Activated T-helper 2 cell treated with anti-CD3 and anti-CD28 coated beads, Interferon-gamma antibody, Interleukin-2, Interleukin-4, amounts not matched to agents 10 μg/mL and 5 μg/mL and 100 μg/mL, durations not matched to agents 14 hours and 24 hours and 36 hours (primary cell): ENCODE measurements around the gene CHMP6. TPM values are rescaled to one million over a fixed set of nuclear protein-coding genes. Genes with fewer than 3 reads are reported as not detected.

Experiments
- DNase-seq: peaks from one replicate; pipeline ENCODE4 v3.0.0; 2021; ENCODE audit warnings: low spot score
- H3K27ac Mint-ChIP-seq: one replicate; pipeline ENCODE4 v1.8.0; 2021; ENCODE audit warnings: mixed read lengths
- H3K27me3 Mint-ChIP-seq: one replicate; pipeline ENCODE4 v1.8.0; 2021; ENCODE audit warnings: low read depth, mixed read lengths
- H3K36me3 Mint-ChIP-seq: one replicate; pipeline ENCODE4 v1.8.0; 2021; ENCODE audit warnings: low read depth, mixed read lengths
- H3K4me1 Mint-ChIP-seq: one replicate; pipeline ENCODE4 v1.8.0; 2021; ENCODE audit warnings: low read depth, mixed read lengths
- H3K4me3 Mint-ChIP-seq: one replicate; pipeline ENCODE4 v1.8.0; 2021; ENCODE audit warnings: low read depth, mild to moderate bottlenecking, moderate library complexity, mixed read lengths
- H3K9me3 Mint-ChIP-seq: one replicate; pipeline ENCODE4 v1.8.0; 2021; ENCODE audit warnings: mixed read lengths
- intact Hi-C: fragments of 100-400 bp; cut with micrococcal nuclease; formaldehyde crosslinking; loops from one replicate; pipeline ENCODE4 v1.15.1; 2023
- total RNA-seq: library from RNA; stranded (reverse); gene quantifications from 2 replicates; pipeline ENCODE4 v1.2.3, GENCODE V29; 2022

Gene CHMP6
- total RNA-seq = 29.5 and 36.9 TPM in 2 replicates

- Mint-ChIP-seq H3K4me1 (peaks cover 10% of the 10 kb centered on the region), H3K4me3 (peak within 1 kb of the TSS; percentile 82)
- intact Hi-C loops = no loop called here
Observed at GRCh38 chr17:80991645-80992076, at the start of gene CHMP6. Gene CHMP6, plus strand, starts transcription at chr17:80991841. Its CDS starts 78 bp downstream, at chr17:80991919.

GRCh38 chr17:80942423-80943345 lies 49.0 kb upstream of the CHMP6 start:
- Mint-ChIP-seq H3K27ac (no peak overlapping the region), H3K27me3 (no peaks in the 10 kb centered on the region), H3K36me3 (peaks cover 61% of the 10 kb centered on the region), H3K4me3 (no peak overlapping the region), H3K4me1 (peaks cover 21% of the 10 kb centered on the region), H3K9me3 (no peaks in the 10 kb centered on the region)
- DNase-seq = no peak
- intact Hi-C loops = no loop called here

More at GRCh38 chr17:80991645-80992076, at the start of gene CHMP6:
- peak; percentile 70 for DNase-seq
- Mint-ChIP-seq H3K27me3 (no peaks in the 10 kb centered on the region), H3K9me3 (no peaks in the 10 kb centered on the region), H3K36me3 (peaks cover 13% of the 10 kb centered on the region), H3K27ac (peak within 1 kb of the TSS; percentile 55)

- peaks cover 12% of the 10 kb centered on the region for H3K4me1 Mint-ChIP-seq
- peaks cover 57% of the 10 kb centered on the region for H3K36me3 Mint-ChIP-seq
- H3K4me3 Mint-ChIP-seq = no peak overlapping the region
- no peak overlapping the region for H3K27ac Mint-ChIP-seq
- DNase-seq = no peak
- no peaks in the 10 kb centered on the region for H3K9me3 Mint-ChIP-seq
- intact Hi-C loops = no loop called here
- no peaks in the 10 kb centered on the region for H3K27me3 Mint-ChIP-seq
Observed at GRCh38 chr17:80943346-80944145, 48.1 kb upstream of the CHMP6 start.

GRCh38 chr17:80944326-80944725 lies 47.3 kb upstream of the CHMP6 start:
- Mint-ChIP-seq H3K36me3 (peaks cover 53% of the 10 kb centered on the region), H3K4me3 (no peak overlapping the region), H3K27ac (no peak overlapping the region), H3K27me3 (no peaks in the 10 kb centered on the region), H3K9me3 (no peaks in the 10 kb centered on the region), H3K4me1 (peaks cover 5% of the 10 kb centered on the region)
- DNase-seq = no peak
- intact Hi-C loops = no loop called here

- intact Hi-C loops = no loop called here
- DNase-seq = no peak
- H3K27ac Mint-ChIP-seq = peak overlapping the region; percentile 42
- no peaks in the 10 kb centered on the region for H3K9me3 Mint-ChIP-seq
- H3K27me3 Mint-ChIP-seq = no peaks in the 10 kb centered on the region
- H3K4me1 Mint-ChIP-seq = no peaks in the 10 kb centered on the region
- H3K4me3 Mint-ChIP-seq = no peak overlapping the region
- peaks cover 49% of the 10 kb centered on the region for H3K36me3 Mint-ChIP-seq
Observed at GRCh38 chr17:80945736-80946135, 45.9 kb upstream of the CHMP6 start.

- intact Hi-C loops = no loop called here
- Mint-ChIP-seq H3K4me3 (no peak overlapping the region), H3K4me1 (no peaks in the 10 kb centered on the region), H3K27me3 (no peaks in the 10 kb centered on the region), H3K36me3 (peaks cover 46% of the 10 kb centered on the region), H3K9me3 (no peaks in the 10 kb centered on the region), H3K27ac (no peak overlapping the region)
- no peak for DNase-seq
Observed at GRCh38 chr17:80946449-80946848, 45.2 kb upstream of the CHMP6 start.

- Mint-ChIP-seq H3K4me3 (no peak overlapping the region), H3K4me1 (no peaks in the 10 kb centered on the region), H3K27ac (peak overlapping the region; percentile 33), H3K36me3 (peaks cover 47% of the 10 kb centered on the region), H3K9me3 (no peaks in the 10 kb centered on the region), H3K27me3 (no peaks in the 10 kb centered on the region)
- no peak for DNase-seq
- intact Hi-C loops = no loop called here
Observed at GRCh38 chr17:80947200-80947940, 44.3 kb upstream of the CHMP6 start.

- no peaks in the 10 kb centered on the region for H3K27me3 Mint-ChIP-seq
- no peak for DNase-seq
- H3K4me3 Mint-ChIP-seq = no peak overlapping the region
- H3K4me1 Mint-ChIP-seq = no peaks in the 10 kb centered on the region
- no peak overlapping the region for H3K27ac Mint-ChIP-seq
- peaks cover 48% of the 10 kb centered on the region for H3K36me3 Mint-ChIP-seq
- intact Hi-C loops = no loop called here
- no peaks in the 10 kb centered on the region for H3K9me3 Mint-ChIP-seq
Observed at GRCh38 chr17:80948019-80948975, 43.3 kb upstream of the CHMP6 start.

- H3K27ac Mint-ChIP-seq = no peak overlapping the region
- no peaks in the 10 kb centered on the region for H3K27me3 Mint-ChIP-seq
- H3K9me3 Mint-ChIP-seq = no peaks in the 10 kb centered on the region
- no peak overlapping the region for H3K4me3 Mint-ChIP-seq
- no peaks in the 10 kb centered on the region for H3K4me1 Mint-ChIP-seq
- peaks cover 54% of the 10 kb centered on the region for H3K36me3 Mint-ChIP-seq
- intact Hi-C loops = no loop called here
- DNase-seq = no peak
Observed at GRCh38 chr17:80948976-80949450, 42.6 kb upstream of the CHMP6 start.

GRCh38 chr17:80949451-80950421 lies 41.9 kb upstream of the CHMP6 start:
- no peak for DNase-seq
- H3K4me3 Mint-ChIP-seq = no peak overlapping the region
- H3K27ac Mint-ChIP-seq = no peak overlapping the region
- no peaks in the 10 kb centered on the region for H3K4me1 Mint-ChIP-seq
- intact Hi-C loops = no loop called here
- no peaks in the 10 kb centered on the region for H3K9me3 Mint-ChIP-seq
- peaks cover 50% of the 10 kb centered on the region for H3K36me3 Mint-ChIP-seq
- no peaks in the 10 kb centered on the region for H3K27me3 Mint-ChIP-seq
